HCEC 1CT (cell line): ENCODE data around the gene MAJIN.

Source experiments
- DNase-seq: peaks from one replicate; pipeline ENCODE4 v3.0.0-alpha.2; 2017

The MAJIN gene

DNA sequence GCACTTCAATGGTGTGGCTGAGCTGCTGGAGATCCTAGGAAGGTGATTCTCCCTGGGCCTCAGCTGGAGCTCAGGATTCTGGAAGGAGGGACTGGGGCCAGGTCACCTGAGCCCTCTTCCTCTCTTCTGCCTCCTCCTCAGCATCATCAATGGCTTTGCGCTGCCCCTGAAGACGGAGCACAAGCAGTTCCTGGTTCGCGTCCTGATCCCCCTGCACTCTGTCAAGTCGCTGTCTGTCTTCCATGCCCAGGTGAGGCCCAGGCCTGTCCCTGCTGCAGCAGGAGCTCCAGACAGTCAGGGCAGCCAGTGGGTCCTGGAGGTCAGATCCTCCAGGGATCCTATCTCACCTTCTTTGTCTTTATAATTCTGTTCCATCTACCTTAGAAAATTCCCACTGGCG, 41.6 kb downstream of the MAJIN start:
- DNase-seq, result no peak

DNA sequence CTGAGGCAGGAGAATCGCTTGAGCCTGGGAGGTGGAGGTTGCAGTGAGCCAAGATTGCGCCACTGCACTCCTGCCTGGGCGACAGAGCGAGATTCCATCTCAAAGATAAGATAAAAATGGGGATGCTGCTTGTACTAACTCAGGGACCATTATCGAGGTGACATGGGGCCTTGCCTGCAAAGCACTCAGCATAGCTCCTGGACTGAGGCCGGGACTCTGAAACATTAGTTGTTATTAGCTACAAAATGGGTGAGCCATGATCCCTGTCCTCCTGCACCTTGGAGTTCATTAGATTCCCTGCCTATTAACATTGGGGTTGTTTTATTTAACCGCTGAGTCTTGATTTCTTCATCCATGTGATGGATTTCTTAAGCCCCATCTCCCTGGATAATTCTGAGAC, 42.3 kb downstream of the MAJIN start:
- no peak for DNase-seq

DNA sequence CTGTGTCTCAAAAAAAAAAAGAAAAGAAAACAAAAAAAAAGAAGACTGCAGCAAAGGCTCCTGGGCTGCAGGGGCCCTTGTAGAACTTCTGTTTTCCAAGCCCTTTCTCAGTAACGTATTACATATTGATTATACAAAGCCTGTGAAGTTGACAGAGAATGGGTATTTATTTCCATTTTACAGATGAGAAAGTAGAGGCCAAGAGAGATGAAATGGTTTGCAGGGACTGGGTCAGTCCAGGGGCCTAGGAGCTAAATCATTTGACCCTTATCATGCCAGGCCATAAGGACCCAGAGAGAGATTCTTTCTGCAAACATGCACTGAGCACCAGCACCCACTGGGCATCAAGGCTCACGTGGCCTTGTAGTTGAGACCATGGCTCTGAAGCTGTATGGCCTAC, 43.0 kb downstream of the MAJIN start:
- no peak for DNase-seq

DNA sequence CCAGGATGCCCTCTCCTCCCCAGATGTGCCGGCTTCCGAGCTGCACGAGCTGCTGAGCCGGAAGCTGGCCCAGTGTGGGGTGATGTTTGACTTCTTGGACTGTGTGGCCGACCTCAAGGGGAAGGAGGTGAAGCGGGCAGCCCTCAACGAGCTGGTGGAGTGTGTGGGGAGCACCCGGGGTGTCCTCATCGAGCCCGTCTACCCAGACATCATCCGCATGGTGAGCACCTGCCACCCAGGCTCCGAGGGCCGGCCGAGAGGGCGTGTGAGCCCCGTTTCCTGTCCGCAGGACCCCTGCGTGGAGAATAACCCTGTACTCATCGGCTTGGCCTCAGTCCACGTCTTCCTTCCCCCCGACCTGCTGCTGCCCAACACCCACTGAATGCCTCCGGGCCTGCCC, 45.2 kb downstream of the MAJIN start:
- DNase-seq, result no peak

DNA sequence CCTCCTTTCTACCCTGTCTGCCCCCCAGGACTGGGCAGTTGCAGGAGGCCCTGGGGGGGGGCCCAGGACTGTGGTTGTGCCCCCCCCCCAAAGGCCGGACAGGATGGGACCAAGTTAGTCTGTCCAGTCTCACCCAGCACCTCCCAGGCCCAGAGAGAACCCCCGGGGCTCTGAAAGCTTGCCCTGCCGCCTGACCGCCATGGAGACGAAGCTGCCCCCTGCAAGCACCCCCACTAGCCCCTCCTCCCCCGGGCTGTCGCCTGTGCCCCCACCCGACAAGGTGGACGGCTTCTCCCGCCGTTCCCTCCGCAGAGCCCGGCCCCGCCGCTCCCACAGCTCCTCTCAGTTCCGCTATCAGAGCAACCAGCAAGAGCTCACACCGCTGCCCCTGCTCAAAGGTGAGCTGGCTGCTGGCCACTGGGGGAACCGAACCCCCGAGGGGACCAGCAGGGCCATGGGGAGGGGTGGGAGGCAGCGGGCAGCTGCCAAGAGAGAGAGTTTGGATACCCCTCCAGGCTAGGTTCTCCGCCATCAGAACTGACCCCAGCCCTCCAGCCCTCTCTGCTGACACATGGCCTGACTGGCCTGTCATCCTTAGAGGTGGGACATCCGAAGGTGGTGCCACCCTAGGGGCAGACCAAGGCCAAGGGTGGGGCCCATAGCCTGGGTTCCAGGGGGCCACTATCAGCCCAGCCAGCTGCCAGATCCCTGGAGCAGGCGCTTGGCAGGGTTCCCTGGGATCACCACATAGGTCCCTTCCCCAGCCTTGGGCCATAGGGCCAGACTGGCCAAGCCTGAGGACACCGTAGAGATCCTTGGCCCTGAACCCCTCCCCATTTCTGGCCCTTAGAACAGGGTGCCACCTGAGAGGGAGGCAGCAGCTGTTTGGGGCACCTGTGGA, 46.1 kb downstream of the MAJIN start:
- no peak for DNase-seq

DNA sequence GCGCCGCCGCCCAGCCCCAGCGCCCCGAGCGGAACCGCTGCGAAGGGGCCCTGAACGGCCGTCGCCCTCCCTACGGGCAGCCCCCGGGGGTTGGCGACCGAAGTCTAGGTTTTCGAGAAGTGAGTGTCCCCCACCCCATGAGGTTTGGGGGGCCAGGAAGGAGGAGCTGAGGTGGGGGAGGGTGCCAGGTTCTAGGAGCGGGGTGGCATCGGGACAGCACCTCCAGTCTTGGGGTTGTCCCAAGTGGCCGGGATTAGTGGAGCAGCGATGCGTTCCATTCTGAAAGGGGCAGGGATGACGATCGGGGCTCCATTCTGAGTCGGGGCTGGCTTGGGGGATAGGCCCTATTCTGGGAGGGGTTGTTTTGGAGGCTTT, 47.0 kb downstream of the MAJIN start:
- no peak for DNase-seq

DNA sequence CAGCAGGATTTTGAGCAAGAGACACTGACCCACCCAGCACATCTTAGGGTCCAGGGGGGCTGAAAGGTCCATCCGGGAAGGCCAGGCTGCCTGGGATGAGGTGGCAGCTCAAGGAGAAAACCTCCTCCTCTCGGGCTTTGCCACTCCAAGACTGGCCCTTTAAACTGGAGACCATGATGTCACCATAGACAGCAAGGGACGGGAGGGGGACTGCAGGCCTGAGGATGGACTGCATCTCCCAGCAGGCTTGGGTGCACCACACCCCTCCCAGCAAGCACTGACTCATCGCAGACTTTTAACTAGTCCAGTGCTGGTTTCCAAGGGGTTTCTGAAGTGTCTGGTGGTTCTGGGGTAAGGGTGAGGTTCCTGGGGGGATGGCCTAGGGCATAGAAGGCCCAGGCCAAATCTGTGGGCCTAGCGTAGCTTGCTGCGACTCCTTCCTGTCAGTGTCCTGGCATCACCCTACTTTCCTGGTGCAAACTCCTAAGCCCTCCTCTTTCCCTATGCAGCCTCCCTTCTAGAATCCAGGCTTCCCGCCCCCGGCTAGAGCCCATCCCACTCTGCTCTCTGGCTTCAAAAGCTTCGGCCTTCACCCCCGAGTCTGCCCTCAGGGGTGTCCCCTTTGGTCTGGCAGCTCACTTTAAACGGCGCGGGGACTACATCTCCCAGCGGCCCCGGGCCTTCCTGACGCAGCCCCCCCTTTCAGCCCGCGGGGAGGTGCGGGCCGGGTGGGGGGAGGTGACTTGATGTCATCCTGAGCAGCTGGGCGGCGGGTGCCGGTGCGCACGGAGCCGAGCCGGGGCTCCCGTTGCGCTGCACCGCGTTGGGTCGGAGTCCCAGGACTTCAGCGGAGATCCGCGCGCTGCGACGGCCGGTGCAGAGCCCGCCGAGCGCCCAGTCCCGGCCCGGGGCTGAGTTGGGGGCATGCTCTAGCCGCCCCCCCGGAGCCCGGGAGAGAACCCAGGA, 47.7 kb downstream of the MAJIN start, which contains the start of gene PPP2R5B:
Gene PPP2R5B (plus strand): TSS at position 746 of the 966 bp plus-strand sequence. CDS start 1,046 bp downstream, outside the sequence.
- peak; percentile 90 for DNase-seq

DNA sequence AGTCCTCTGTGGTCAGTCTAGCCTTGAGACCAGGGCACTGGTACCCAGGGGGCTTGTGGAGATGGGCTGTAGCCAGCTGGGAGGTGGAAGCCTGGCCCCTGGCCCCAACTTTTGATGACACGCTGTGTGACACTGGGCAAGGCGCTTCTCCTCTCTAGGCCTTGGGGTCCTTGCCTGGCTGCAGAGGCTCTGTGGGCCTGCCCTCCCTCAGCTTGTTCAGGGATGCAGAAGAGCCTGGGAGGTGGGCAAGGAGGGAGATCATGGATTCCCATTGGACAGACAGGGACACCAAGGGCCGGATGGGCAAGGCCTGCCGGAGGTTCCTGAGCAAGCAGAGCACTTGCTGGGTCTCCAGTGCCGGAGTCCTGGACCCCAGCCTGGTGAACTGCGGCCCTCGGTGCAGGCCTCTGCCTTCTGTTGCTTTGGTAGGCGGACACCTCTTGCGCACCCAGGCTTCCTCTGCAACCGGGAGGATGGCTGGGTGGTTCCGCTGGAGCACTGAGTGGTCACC, 48.7 kb downstream of the MAJIN start:
- DNase-seq, result no peak

DNA sequence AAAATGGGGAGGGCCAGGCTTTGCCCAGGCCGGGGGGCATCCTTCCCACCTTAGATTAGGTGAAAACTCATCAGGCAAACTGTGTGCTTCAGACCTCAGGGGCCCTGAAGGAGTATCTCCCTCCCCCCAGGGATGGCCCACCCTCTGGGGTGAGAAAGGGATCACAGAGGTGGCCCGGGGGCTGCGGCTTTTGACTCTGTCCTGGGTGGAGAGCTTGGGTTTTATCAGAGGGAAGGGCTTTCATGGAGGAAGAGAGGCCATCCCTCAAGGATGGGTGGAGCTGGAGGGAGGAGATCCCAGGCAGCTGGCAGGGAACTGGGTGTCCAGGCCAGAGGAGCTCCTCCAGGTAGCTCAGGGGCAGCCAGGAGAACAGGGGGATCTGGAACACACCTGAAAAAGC, 50.5 kb downstream of the MAJIN start:
- no peak for DNase-seq

DNA sequence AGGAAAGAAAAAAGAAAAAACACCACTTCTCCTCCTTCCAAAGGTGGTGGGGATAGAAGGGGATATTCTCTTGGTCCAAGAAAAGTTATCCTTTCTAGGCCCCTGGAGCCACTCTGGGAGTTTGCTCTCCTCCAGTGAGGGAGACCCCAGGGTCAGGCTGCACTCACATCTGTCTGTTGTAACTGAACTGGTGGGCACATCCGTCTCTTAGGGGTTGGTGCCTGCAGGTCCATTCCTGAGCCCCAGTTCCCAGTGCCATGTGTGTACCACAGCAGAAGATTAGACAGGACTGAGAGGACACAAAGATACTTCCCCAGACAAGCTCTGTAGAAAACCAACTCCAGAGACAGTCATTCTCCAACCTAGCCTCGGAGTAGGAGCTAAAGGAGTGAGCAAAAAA, 51.8 kb downstream of the MAJIN start:
- no peak for DNase-seq

DNA sequence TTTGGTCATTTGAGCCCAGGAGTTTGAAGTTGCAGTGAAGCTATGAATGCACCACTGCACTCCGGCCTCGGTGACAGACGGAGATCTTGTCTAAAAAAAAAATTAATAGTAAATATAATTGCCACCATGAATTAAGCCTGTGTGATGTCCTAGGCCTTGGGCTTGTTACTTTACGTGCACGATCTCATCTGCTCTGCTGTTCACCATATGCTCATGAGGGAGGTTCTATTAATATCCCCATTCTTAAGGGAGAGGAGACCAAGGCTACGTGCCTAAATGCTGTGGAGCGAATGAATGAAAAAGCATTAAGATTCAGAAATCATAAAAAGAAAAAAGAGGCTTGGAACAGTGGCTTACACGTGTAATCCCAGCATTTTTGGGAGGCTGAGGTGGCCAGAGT, 52.3 kb downstream of the MAJIN start:
- no peak for DNase-seq

DNA sequence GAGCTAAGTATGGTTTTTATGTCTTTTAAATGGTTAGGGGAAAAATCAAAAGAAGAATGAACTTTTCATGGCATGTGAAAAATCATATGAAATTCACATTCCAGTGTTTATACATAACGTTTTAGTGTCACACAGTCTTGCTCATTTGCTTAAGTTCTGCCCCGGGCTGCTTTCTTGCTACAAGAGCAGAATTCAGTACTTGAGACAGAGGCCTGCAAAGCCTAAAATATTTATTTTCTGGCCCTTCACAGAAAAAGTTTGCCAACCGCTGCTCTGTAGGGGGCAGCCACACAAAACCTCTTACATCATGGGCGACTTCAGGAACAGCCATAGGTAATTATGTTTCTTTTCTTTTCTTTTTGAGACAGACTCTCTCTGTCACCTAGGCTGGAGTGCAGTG, 53.9 kb downstream of the MAJIN start:
- peak; percentile 25 for DNase-seq

DNA sequence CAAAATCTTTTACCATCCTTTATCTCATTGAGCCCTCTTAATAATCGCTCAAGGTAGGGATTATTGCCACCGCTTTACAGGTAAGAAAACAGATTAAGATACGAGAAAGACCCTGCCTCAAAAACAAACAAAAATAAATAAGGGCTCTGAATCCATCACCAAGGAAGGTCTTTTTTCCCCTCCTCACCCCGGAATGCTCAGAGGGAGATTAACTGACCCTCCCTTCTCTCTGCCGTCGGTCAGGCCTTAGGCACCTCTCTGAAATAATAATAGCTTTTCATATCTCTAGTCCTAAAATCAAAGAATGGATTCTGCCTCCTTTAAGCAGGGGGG, 54.3 kb downstream of the MAJIN start:
- DNase-seq, result no peak

DNA sequence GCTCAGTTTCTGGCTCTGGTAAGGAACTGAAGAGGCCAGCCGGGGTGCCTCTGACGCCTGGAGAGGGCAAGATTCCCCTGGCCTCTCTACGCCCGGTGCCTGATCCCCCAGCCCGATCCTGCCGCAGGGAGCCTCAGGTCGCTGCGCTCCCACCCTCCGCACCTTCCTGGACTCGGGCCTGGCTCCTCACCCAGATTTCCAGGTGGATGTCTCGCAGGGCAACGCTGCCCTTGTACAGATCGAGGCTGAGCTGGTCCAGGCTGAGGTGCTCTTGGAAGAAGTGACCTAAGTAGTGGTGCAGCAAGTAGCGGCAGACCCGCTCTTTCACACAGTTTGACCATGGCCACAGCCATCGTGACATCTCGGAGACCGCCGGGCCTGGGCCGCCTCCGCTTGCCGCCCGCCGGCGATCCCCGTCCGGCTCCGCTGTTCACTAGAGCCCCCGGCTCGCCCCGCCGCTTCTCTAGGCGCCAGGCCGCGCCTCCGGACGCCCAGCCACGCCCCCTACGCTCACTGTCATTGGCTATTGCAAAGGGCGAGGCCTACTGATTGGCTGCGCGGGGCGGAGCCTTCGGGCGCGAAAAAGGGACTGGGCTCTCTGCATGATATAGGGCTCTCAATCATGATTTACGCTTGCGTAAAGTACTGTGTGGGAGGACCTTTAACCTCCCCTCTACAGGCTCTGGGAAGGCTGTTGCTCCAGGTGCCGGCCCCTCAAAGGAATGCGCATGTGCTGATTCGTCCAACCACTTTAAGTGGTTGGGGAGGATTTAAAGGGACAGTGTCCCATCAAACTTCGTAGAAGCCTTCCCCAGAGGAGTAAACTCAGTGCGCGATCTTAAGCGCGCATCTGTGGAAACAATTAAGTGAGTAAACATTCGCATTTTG, 54.9 kb downstream of the MAJIN start, which contains the start of gene ATG2A:
Gene ATG2A (minus strand): TSS at position 435 of the 888 bp plus-strand sequence. CDS start 74 bp downstream, at position 361.
- DNase-seq, result peak; percentile 100

DNA sequence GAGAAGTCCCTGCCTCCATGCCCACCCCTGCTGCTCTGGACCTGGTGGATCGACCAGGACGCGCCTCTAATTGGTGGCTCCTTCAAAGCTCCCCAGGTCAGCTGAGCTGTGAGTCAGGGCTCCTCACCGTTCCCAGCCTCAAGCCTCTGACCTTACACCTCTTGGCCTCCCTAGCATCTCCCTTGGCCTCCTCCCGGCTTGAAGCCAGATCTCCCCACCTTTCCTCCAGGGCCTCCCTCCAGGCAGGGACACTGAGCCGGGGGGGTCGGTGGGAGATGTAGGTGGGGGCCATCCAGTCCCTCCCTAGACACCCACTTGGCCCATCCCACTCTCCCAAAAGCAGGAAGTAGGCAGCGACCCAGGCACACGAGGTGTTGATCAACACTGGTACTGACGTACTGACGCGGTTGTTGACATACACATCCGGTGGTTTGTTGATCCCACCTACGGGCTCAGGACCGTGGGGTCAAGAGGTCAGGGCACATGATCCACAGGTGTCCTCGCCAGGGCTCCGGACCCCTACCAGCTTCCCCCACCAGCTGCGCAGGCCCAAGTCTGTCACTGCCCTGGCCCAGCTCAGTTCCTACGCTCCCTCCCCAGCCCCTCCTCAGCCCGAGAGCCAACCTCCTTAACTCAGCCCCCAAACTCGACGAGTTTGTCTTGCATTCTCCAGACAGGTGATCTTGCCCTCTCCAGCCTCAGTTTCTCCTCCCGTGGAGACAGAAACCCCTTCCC, 55.7 kb downstream of the MAJIN start:
- DNase-seq, result peak; percentile 53

DNA sequence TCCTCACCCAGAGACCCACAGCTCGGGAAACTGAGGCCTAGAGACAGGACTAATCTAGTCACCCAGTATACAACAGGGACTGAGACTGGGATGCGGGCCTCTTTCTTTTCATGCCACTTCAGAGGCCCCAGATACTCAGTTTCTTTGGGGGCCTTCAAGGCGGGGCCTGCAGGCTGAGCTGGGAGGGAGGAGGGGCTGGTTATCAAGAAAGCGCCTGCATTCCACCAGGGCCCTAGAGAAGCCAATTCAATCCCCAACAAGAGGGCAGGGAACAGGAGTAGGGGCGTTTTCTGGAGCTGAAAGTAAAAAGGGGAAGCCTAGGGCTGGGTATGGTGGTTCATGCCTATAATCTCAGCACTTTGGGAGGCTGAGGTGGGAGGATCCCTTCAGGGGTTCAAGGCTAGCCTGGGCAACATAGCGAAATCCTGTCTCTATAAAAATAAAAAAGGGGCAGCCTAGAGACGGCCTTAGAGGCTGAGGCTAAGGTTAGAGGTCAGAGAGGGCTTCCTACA, 56.5 kb downstream of the MAJIN start:
- no peak for DNase-seq

DNA sequence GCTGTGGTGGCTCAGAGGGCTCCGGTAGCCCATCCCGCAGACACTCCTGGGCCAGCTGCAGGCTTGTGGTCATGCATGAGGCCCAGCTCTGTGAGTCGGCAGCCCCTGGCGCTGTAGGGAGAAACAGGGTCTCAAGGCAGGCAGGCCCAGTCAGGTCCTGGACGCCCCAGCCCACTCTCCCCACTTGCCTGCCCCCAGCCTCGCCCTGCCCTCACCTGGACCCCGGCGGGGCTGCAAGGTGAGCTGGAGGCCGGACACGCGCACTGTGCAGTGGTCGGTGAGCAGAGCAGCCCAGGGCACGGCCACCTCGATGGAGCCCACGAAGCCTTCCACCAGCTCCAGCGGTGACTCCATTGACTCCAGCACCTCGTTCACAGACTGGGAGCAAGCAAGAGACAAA, 57.8 kb downstream of the MAJIN start:
- no peak for DNase-seq

DNA sequence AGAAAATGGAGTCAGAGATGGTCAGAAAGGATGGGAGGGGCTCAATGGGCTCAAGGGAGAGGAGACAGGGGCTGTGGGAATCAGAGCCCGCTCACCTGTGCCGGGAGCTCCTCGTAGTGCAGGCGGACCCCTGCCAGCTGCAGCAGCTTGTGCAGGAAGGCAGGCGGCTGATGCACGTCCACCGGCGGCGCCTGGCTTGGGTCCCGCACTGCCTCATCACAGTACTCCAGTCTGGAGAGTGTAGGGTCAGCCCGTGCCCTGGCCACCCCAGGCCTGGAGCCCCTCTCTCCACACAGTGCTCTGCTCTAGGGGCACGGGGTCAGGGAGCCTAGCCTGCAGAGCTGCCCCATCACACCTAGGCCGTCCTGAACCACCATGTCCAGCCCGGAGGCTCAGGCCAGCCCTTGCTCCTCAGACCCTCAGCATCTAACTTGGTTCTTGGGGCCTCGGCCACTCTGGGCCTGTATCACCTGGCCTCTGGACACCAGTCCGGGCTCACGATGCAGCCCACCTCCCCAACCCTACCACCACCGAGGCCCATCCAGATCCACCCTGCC, 58.7 kb downstream of the MAJIN start:
- DNase-seq, result no peak

DNA sequence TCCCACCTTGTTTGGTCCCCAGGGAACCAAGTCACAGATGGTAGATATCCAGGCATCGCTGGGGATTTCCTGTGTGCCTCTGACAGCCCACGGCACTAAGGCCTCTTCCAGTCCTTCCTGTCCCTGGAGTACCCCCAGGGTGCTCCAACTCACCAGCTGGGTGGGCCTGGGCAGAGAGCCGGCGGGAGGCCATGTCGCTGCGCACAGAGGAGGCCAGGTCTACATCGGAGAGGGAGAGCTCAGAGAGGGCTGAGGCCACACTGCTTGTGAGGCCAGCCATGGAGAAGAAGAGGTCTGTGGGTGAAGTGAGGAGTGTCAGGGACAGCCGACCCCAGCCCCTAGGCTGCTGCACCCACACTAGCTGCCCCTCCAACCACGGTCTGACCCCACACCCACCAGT, 60.2 kb downstream of the MAJIN start:
- DNase-seq, result no peak

DNA sequence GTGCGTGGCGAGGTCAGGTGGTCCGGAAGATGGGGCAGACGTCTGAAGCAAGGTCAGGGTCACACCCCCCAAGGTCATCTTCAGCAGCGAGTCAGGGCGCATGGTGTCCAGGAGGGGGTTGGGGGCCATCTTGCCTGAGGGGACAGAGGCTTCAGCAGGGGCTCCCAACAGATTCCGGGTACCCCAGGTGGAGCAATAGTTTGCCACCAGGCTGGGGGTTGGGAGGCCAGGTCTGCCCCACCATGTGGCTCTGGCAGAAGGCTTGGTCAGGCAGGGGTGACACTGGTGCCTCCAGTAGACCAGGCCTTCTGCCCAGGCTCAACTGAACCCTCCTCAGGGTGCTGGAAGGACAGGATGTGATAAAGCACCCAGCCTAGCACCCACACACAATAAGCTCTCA, 60.8 kb downstream of the MAJIN start:
- no peak for DNase-seq

DNA sequence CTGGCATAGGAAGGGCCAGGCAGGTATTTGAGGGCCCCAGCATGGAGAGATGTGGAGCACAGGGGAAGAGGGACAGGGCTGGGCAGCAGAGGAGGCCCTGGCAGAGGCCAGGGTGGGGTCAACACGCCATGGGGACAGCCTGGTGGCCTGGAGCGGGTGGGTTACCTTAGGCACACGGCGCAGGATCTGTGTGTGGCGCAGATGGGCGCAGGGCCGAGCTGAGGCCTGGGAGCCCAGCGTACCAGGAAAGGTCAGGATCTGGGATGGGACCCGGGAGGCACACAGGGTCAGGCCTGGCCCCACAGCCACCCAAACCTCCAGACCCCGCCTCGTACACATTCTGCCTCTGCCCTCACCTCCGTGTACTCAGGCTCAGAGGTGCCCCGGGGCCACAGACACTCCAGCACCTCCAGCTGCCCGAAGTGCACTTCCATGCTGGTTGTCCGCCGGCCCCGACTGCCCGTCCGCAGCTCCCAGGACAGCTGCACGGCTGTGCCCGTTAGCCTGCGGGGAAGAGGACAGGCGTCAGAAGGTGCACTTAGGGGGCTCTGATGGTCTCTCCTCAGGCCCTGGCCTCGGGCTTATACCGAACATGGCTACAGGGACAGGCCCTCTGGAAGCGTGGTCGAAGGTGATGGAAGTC, 61.3 kb downstream of the MAJIN start:
- DNase-seq, result no peak
